Endothelial cell (in vitro differentiated cells): ENCODE measurements around the gene ACTN3. TPM values are rescaled to one million over a fixed set of nuclear protein-coding genes. Genes with fewer than 3 reads are reported as not detected.
A peak's percentile ranks its signal among the peaks of the same experiment; 100 is the strongest.

Experiments
- DNase-seq: peaks from one replicate; pipeline ENCODE4 v3.0.0; 2021; ENCODE audit warnings: low spot score
- H3K27ac Mint-ChIP-seq: one replicate; pipeline ENCODE4 v1.8.0; 2021; ENCODE audit warnings: mixed read lengths, inconsistent platforms; ENCODE audit not compliant: unreplicated experiment
- H3K27me3 Mint-ChIP-seq: one replicate; pipeline ENCODE4 v1.8.0; 2021; ENCODE audit warnings: mild to moderate bottlenecking, moderate library complexity, mixed read lengths, inconsistent platforms; ENCODE audit not compliant: unreplicated experiment
- H3K36me3 Mint-ChIP-seq: one replicate; pipeline ENCODE4 v1.8.0; 2021; ENCODE audit warnings: mild to moderate bottlenecking, low read depth, mixed read lengths, inconsistent platforms; ENCODE audit not compliant: unreplicated experiment
- H3K4me1 Mint-ChIP-seq: one replicate; pipeline ENCODE4 v1.8.0; 2021; ENCODE audit warnings: mild to moderate bottlenecking, mixed read lengths, inconsistent platforms; ENCODE audit not compliant: unreplicated experiment
- H3K4me3 Mint-ChIP-seq: one replicate; pipeline ENCODE4 v1.8.0; 2021; ENCODE audit warnings: mild to moderate bottlenecking, mixed read lengths, inconsistent platforms; ENCODE audit not compliant: unreplicated experiment
- H3K9me3 Mint-ChIP-seq: one replicate; pipeline ENCODE4 v1.8.0; 2021; ENCODE audit warnings: mixed read lengths, inconsistent platforms; ENCODE audit not compliant: unreplicated experiment
- CTCF ChIP-seq: fragments of 200-600 bp; sonication (generic); IDR thresholded peaks from one replicate; pipeline ENCODE4 v1.5.0; 2021; ENCODE audit warnings: antibody characterized with exemption; ENCODE audit not compliant: unreplicated experiment
- total RNA-seq: library from RNA; stranded (reverse); fragmentation: NEBNext Ultra II Directional; extraction: Animal tissue kit (Norgen Biotek cat#: 25700); gene quantifications from one replicate; pipeline ENCODE4 v1.2.1, GENCODE V29; 2021; ENCODE audit not compliant: unreplicated experiment

The ACTN3 gene
- total RNA-seq, 1 donor from 2014 or later = 0.21 TPM

GRCh38 chr11:66545701-66546367, 869 bp upstream of the ACTN3 start, which contains the start of gene ZDHHC24:
Gene ZDHHC24 (minus strand): TSS chr11:66546048. CDS start chr11:66546003, 45 bp downstream.
- peak within 1 kb of the TSS; percentile 79 for H3K27ac Mint-ChIP-seq
- H3K36me3 Mint-ChIP-seq = peaks cover 17% of the 10 kb centered on the region
- no peak for TF ChIP-seq CTCF
- peaks cover 19% of the 10 kb centered on the region for H3K4me1 Mint-ChIP-seq
- DNase-seq = peak; percentile 93
- H3K27me3 Mint-ChIP-seq = peaks cover 18% of the 10 kb centered on the region
- H3K4me3 Mint-ChIP-seq = peak within 1 kb of the TSS; percentile 85
- no peaks in the 10 kb centered on the region for H3K9me3 Mint-ChIP-seq

DNA sequence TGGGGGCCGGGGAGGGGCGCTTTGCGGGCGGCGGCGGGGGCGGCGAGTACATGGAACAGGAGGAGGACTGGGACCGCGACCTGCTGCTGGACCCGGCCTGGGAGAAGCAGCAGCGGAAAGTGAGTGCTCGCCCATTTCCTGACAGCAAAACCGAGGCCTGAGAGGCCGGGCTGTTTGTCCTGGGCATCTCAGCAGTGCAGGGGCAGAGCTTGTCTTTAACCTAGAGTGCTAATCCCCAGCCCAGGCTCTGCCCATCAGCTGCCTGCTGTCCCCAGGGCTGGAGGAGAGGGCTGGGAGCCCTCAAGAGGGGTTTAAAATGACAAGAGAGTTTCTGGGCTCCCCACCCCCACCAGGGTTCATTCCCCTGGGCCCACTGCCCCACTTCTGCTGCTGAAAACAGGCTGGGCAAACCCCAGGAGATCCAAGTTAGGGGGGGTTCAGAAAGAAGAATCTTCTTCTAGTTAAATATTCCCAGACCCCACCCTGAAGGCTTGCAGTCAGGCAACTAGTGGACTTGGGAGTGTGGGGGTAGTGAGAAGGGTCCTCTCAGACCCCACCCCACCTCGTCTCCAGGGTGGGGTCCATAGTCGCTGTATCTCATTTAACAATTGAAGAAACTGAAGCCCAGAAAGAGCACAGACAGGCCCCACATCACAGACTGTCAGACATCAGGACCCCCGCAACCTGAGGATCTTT, 411 bp downstream of the ACTN3 start:
- no peak for TF ChIP-seq CTCF
- no peaks in the 10 kb centered on the region for H3K9me3 Mint-ChIP-seq
- H3K27me3 Mint-ChIP-seq = peaks cover 12% of the 10 kb centered on the region
- no peak overlapping the region for H3K4me3 Mint-ChIP-seq
- peaks cover 9% of the 10 kb centered on the region for H3K36me3 Mint-ChIP-seq
- no peak overlapping the region for H3K27ac Mint-ChIP-seq
- peaks cover 19% of the 10 kb centered on the region for H3K4me1 Mint-ChIP-seq
- DNase-seq = no peak

DNA sequence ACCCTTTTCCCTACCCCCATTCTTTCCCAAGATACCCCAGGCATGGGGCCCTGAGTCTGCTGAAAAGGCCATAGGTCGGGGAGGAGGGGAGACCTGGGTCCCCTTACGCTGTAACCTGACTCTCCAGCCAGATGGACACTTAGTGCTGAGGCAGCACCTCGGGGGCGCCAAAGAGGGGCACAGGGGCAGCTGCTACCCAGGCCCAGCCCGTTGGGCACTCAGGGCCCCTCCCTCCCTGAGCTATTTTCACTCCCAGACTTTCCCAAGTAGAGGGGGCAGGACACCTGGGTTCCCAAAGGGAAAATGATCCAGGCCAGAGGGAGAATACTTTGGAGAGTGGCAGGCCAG, 933 bp downstream of the ACTN3 start:
- no peak overlapping the region for H3K4me3 Mint-ChIP-seq
- H3K27ac Mint-ChIP-seq = no peak overlapping the region
- peaks cover 4% of the 10 kb centered on the region for H3K36me3 Mint-ChIP-seq
- no peak for DNase-seq
- no peaks in the 10 kb centered on the region for H3K9me3 Mint-ChIP-seq
- peaks cover 12% of the 10 kb centered on the region for H3K27me3 Mint-ChIP-seq
- TF ChIP-seq CTCF = no peak
- H3K4me1 Mint-ChIP-seq = peaks cover 16% of the 10 kb centered on the region

DNA sequence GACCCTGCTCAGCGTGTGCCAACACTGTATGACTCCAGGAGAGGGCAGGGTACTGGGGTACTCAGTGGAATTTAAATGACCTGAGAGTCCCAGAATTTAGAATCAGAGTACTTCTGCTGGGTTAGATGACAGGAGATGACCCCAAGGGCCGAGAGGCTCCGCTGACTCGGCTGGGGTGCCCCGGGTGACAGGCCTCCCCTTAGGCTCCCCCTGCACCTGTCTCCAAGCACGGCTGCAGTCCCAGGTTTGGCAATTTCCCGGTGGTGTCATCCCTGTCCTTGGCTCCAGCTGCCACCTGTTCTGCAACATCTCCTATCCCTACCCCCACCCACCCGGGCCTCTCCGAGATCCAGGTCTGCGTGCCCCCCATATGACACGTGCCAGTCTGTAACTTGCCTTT, 1.3 kb downstream of the ACTN3 start:
- DNase-seq = no peak
- Mint-ChIP-seq H3K9me3 (no peaks in the 10 kb centered on the region), H3K27me3 (peaks cover 9% of the 10 kb centered on the region), H3K4me3 (no peak overlapping the region), H3K36me3 (peaks cover 3% of the 10 kb centered on the region), H3K27ac (no peak overlapping the region), H3K4me1 (peaks cover 13% of the 10 kb centered on the region)
- no peak for TF ChIP-seq CTCF
